ENCODE results near the gene DNAI4. TPM values are rescaled to one million over a fixed set of nuclear protein-coding genes. Genes with fewer than 3 reads are reported as not detected.

Gene DNAI4
- total and polyA plus RNA-seq, 2 experiments from 2014 or later = 0.90 to 3.8 TPM

DNA sequence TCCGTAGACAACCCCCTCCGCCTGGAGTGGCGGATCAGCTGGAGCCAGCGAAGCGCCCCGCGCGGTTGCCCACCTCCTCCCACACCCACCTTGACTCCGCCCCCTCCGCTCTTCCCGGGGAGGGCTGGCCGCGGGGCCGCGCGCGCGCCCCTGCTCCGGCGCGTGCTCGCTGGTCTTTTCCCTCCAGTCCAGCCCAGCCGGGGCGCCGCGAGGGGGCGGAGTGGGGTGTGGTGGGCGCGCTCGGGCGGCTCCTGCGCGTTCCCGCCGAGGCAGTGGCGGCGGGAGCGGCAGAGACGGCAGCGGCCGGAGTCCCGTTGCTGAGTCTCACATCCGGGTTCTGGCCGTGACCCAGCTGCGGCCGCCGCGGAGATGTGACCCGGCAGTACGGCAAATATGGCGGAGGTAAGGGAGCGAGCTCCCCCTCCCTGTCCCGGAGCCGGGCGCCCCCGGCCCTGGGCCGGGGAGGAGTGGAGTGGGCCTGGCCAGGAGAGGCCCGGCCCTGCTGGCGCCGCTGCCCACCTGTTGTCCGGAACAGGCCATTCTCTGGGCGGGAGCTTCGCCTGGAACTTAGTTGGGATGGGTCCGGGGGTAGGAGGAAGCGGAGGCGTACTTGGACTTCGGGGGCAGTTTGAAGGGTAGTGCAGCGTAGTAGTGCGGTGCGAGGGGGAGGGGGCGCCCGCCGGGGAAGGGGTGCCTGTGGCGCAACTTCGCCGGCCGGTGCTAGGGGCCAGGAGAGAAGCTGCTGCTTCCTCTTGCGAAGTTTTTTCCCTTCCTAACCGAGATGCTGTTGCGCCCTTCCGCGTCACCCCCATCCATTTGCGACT lies 5.6 kb upstream of the DNAI4 start:
- Histone ChIP-seq H3K79me2 (replicated peaks; ENCODE audit: insufficient read depth) (peaks cover 71% of the 10 kb centered on the region), H3K27me3 (ENCODE audit: insufficient read depth) (no peaks in the 10 kb centered on the region), H3K36me3 (ENCODE audit: insufficient read depth) (no peaks in the 10 kb centered on the region), H3K4me2 (peak overlapping the region; percentile 90), H3F3A (replicated peaks; ENCODE audit: low read depth) (peaks cover 7% of the 10 kb centered on the region; the same call in 1 of the 2 replicates), H3K27ac (ENCODE audit: low read depth) (peak overlapping the region; percentile 92), H3K4me1 (ENCODE audit: insufficient read depth) (peaks cover 40% of the 10 kb centered on the region), H3K9me2 (ENCODE audit: insufficient read depth) (no peaks in the 10 kb centered on the region), H4K20me1 (replicated peaks; ENCODE audit: insufficient read depth) (no peaks in the 10 kb centered on the region), H2AFZ (0 out of 2 replicates have a peak overlapping the region, but pooled peaks have one; percentile 2), H3K4me3 (peak overlapping the region; percentile 67)
- DNase-seq (ENCODE audit: low spot score) = peak; percentile 96
- Mint-ChIP-seq H3K4me1 (peaks cover 39% of the 10 kb centered on the region), H3K27ac (peak overlapping the region; percentile 58), H3K4me3 (peak overlapping the region; percentile 78), H3K9me3 (no peaks in the 10 kb centered on the region), H3K27me3 (ENCODE audit: insufficient read depth, low read depth, poor library complexity) (peaks cover 1% of the 10 kb centered on the region), H3K36me3 (ENCODE audit: low read depth) (no peaks in the 10 kb centered on the region; the same call in 2 of the 3 replicates)
- ATAC-seq = peak; percentile 75
- TF ChIP-seq EZH2phosphoT487 (IDR thresholded peaks at IDR 0.05; ENCODE audit: unreplicated experiment) (no peak), ZNF114 (CRISPR knock-in tag; IDR thresholded peaks at IDR 0.05) (no peak), NANOG (IDR thresholded peaks at IDR 0.05; ENCODE audit: borderline replicate concordance) (no peak), POLR2AphosphoS5 (IDR thresholded peaks at IDR 0.05; ENCODE audit: low read depth) (peak; percentile 69), STAT1 (IDR thresholded peaks at IDR 0.05; ENCODE audit: unreplicated experiment) (no peak), JUNB (IDR thresholded peaks at IDR 0.05; ENCODE audit: unreplicated experiment) (no peak), CREB1 (CRISPR knock-in tag; IDR thresholded peaks at IDR 0.05; ENCODE audit: low read depth) (no peak), ZNF331 (CRISPR knock-in tag; IDR thresholded peaks at IDR 0.05; ENCODE audit: low read depth) (no peak), EZH2 (IDR thresholded peaks at IDR 0.05; ENCODE audit: low read depth, unreplicated experiment) (no peak)
- TF ChIP-seq, protein P1, sequence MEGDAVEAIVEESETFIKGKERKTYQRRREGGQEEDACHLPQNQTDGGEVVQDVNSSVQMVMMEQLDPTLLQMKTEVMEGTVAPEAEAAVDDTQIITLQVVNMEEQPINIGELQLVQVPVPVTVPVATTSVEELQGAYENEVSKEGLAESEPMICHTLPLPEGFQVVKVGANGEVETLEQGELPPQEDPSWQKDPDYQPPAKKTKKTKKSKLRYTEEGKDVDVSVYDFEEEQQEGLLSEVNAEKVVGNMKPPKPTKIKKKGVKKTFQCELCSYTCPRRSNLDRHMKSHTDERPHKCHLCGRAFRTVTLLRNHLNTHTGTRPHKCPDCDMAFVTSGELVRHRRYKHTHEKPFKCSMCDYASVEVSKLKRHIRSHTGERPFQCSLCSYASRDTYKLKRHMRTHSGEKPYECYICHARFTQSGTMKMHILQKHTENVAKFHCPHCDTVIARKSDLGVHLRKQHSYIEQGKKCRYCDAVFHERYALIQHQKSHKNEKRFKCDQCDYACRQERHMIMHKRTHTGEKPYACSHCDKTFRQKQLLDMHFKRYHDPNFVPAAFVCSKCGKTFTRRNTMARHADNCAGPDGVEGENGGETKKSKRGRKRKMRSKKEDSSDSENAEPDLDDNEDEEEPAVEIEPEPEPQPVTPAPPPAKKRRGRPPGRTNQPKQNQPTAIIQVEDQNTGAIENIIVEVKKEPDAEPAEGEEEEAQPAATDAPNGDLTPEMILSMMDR (conservative IDR thresholded peaks at IDR 0.05; ENCODE audit: low read depth in 2 of 2) = peak in 1 of 2 experiments; percentile 39; a peak in 1 of 4 replicates
- TF ChIP-seq, protein P2, sequence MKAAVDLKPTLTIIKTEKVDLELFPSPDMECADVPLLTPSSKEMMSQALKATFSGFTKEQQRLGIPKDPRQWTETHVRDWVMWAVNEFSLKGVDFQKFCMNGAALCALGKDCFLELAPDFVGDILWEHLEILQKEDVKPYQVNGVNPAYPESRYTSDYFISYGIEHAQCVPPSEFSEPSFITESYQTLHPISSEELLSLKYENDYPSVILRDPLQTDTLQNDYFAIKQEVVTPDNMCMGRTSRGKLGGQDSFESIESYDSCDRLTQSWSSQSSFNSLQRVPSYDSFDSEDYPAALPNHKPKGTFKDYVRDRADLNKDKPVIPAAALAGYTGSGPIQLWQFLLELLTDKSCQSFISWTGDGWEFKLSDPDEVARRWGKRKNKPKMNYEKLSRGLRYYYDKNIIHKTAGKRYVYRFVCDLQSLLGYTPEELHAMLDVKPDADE (IDR thresholded peaks at IDR 0.05) = 0 out of 2 replicates have a peak, but pooled peaks have one; percentile 16
- TF ChIP-seq, protein P3, sequence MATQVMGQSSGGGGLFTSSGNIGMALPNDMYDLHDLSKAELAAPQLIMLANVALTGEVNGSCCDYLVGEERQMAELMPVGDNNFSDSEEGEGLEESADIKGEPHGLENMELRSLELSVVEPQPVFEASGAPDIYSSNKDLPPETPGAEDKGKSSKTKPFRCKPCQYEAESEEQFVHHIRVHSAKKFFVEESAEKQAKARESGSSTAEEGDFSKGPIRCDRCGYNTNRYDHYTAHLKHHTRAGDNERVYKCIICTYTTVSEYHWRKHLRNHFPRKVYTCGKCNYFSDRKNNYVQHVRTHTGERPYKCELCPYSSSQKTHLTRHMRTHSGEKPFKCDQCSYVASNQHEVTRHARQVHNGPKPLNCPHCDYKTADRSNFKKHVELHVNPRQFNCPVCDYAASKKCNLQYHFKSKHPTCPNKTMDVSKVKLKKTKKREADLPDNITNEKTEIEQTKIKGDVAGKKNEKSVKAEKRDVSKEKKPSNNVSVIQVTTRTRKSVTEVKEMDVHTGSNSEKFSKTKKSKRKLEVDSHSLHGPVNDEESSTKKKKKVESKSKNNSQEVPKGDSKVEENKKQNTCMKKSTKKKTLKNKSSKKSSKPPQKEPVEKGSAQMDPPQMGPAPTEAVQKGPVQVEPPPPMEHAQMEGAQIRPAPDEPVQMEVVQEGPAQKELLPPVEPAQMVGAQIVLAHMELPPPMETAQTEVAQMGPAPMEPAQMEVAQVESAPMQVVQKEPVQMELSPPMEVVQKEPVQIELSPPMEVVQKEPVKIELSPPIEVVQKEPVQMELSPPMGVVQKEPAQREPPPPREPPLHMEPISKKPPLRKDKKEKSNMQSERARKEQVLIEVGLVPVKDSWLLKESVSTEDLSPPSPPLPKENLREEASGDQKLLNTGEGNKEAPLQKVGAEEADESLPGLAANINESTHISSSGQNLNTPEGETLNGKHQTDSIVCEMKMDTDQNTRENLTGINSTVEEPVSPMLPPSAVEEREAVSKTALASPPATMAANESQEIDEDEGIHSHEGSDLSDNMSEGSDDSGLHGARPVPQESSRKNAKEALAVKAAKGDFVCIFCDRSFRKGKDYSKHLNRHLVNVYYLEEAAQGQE (IDR thresholded peaks at IDR 0.05; ENCODE audit: unreplicated experiment) = no peak
- TF ChIP-seq, protein P4, sequence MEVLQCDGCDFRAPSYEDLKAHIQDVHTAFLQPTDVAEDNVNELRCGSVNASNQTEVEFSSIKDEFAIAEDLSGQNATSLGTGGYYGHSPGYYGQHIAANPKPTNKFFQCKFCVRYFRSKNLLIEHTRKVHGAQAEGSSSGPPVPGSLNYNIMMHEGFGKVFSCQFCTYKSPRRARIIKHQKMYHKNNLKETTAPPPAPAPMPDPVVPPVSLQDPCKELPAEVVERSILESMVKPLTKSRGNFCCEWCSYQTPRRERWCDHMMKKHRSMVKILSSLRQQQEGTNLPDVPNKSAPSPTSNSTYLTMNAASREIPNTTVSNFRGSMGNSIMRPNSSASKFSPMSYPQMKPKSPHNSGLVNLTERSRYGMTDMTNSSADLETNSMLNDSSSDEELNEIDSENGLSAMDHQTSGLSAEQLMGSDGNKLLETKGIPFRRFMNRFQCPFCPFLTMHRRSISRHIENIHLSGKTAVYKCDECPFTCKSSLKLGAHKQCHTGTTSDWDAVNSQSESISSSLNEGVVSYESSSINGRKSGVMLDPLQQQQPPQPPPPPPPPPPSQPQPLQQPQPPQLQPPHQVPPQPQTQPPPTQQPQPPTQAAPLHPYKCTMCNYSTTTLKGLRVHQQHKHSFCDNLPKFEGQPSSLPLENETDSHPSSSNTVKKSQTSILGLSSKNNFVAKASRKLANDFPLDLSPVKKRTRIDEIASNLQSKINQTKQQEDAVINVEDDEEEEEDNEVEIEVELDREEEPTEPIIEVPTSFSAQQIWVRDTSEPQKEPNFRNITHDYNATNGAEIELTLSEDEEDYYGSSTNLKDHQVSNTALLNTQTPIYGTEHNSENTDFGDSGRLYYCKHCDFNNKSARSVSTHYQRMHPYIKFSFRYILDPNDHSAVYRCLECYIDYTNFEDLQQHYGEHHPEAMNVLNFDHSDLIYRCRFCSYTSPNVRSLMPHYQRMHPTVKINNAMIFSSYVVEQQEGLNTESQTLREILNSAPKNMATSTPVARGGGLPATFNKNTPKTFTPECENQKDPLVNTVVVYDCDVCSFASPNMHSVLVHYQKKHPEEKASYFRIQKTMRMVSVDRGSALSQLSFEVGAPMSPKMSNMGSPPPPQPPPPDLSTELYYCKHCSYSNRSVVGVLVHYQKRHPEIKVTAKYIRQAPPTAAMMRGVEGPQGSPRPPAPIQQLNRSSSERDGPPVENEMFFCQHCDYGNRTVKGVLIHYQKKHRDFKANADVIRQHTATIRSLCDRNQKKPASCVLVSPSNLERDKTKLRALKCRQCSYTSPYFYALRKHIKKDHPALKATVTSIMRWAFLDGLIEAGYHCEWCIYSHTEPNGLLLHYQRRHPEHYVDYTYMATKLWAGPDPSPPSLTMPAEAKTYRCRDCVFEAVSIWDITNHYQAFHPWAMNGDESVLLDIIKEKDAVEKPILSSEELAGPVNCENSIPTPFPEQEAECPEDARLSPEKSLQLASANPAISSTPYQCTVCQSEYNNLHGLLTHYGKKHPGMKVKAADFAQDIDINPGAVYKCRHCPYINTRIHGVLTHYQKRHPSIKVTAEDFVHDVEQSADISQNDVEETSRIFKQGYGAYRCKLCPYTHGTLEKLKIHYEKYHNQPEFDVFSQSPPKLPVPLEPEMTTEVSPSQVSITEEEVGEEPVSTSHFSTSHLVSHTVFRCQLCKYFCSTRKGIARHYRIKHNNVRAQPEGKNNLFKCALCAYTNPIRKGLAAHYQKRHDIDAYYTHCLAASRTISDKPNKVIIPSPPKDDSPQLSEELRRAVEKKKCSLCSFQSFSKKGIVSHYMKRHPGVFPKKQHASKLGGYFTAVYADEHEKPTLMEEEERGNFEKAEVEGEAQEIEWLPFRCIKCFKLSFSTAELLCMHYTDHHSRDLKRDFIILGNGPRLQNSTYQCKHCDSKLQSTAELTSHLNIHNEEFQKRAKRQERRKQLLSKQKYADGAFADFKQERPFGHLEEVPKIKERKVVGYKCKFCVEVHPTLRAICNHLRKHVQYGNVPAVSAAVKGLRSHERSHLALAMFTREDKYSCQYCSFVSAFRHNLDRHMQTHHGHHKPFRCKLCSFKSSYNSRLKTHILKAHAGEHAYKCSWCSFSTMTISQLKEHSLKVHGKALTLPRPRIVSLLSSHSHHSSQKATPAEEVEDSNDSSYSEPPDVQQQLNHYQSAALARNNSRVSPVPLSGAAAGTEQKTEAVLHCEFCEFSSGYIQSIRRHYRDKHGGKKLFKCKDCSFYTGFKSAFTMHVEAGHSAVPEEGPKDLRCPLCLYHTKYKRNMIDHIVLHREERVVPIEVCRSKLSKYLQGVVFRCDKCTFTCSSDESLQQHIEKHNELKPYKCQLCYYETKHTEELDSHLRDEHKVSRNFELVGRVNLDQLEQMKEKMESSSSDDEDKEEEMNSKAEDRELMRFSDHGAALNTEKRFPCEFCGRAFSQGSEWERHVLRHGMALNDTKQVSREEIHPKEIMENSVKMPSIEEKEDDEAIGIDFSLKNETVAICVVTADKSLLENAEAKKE (CRISPR knock-in tag; IDR thresholded peaks at IDR 0.05) = no peak
